Neutrophil (primary cell): ENCODE data around the gene FLRT2.

ENCODE experiments used
- H3K27ac ChIP-seq: fragments of 200-600 bp; sonication (generic); 2 replicates; pipeline ENCODE4 v1.5.1; 2016; ENCODE audit warnings: mild to moderate bottlenecking, moderate library complexity
- H3K27me3 ChIP-seq: fragments of 200-600 bp; sonication (generic); 2 replicates; pipeline ENCODE4 v1.6.0; 2016; ENCODE audit warnings: mild to moderate bottlenecking
- H3K36me3 ChIP-seq: fragments of 200-600 bp; sonication (generic); 2 replicates; pipeline ENCODE4 v1.5.1; 2017
- H3K4me1 ChIP-seq, 2 experiments: fragments of 200-600 bp in 1 of 2; sonication (generic) in 1 of 2; 1 replicate in 1 of 2; 2 replicates in 1 of 2; pipeline versions ENCODE4 v1.5.1 to v1.6.1; 2013 to 2016; ENCODE audit warnings: low read depth in 1 of 2, low read length in 1 of 2, mild to moderate bottlenecking in 1 of 2, moderate library complexity in 1 of 2; ENCODE audit not compliant: control insufficient read depth in 1 of 2, insufficient read depth in 1 of 2
- H3K4me3 ChIP-seq, 2 experiments: fragments of 200-600 bp in 1 of 2; sonication (generic) in 1 of 2; 1 replicate in 1 of 2; 2 replicates in 1 of 2; pipeline ENCODE4 v1.5.1; 2013 to 2016; ENCODE audit warnings: low read depth in 1 of 2, low read length in 1 of 2, mild to moderate bottlenecking in 1 of 2, moderate library complexity in 1 of 2
- H3K9me3 ChIP-seq: fragments of 200-600 bp; sonication (generic); 2 replicates; pipeline ENCODE4 v1.5.1; 2016
- TF ChIP-seq, protein P1 (sequence below): fragments of 200-600 bp; sonication (generic); IDR thresholded peaks from 2 replicates; pipeline ENCODE4 v1.5.1; 2016; ENCODE audit warnings: antibody characterized with exemption

The FLRT2 gene

DNA sequence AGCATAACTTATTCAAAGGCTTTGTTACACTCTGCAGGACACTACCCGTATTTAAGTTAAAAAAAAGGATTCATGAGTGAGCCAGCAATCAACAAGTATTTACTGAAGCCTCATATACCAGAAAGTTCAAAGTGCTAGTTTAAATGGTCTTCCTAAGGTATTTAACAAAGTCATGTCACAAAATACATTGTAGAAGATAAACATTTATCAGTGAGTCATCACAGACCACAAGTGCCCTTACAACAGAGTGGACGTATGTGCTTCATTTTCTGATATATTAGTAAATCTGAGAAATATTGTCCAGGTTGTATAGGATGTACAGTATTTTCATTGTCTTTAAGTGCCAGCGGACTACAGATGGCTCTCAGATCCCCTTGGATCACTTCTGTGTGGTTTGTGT is 24.2 kb downstream of the FLRT2 start:
- H3K36me3 ChIP-seq: no peaks in the 10 kb centered on the region
- H3K4me1 ChIP-seq: no peaks in the 10 kb centered on the region
- H3K4me3 ChIP-seq: no peak overlapping the region
- H3K9me3 ChIP-seq: no peaks in the 10 kb centered on the region
- no peaks in the 10 kb centered on the region for H3K27me3 ChIP-seq
- no peak overlapping the region for H3K27ac ChIP-seq
- TF ChIP-seq, protein P1, sequence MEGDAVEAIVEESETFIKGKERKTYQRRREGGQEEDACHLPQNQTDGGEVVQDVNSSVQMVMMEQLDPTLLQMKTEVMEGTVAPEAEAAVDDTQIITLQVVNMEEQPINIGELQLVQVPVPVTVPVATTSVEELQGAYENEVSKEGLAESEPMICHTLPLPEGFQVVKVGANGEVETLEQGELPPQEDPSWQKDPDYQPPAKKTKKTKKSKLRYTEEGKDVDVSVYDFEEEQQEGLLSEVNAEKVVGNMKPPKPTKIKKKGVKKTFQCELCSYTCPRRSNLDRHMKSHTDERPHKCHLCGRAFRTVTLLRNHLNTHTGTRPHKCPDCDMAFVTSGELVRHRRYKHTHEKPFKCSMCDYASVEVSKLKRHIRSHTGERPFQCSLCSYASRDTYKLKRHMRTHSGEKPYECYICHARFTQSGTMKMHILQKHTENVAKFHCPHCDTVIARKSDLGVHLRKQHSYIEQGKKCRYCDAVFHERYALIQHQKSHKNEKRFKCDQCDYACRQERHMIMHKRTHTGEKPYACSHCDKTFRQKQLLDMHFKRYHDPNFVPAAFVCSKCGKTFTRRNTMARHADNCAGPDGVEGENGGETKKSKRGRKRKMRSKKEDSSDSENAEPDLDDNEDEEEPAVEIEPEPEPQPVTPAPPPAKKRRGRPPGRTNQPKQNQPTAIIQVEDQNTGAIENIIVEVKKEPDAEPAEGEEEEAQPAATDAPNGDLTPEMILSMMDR: no peak

DNA sequence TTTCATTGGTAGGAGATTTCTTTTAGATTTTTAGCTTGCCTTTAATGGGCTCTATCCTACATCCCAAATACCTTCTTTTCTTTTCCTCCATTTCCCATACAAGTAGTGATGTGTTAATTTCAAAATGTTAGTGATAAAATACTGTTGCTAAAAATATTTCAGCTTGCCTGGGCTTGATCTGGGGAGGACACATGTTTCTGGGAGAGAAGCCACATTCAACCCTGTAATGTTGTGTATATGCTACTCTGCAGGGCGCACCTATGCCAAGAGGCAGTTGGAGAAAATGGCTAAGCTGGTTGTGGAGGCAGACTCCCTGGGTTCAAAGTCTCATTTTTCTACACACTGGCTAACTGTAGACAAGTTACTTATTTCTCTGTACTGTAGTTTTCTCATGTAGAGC is 26.3 kb downstream of the FLRT2 start:
- H3K27ac ChIP-seq: no peak overlapping the region
- H3K4me3 ChIP-seq: no peak overlapping the region
- H3K27me3 ChIP-seq: no peaks in the 10 kb centered on the region
- H3K9me3 ChIP-seq: no peaks in the 10 kb centered on the region
- TF ChIP-seq, protein P1: no peak
- no peaks in the 10 kb centered on the region for H3K4me1 ChIP-seq
- no peaks in the 10 kb centered on the region for H3K36me3 ChIP-seq

DNA sequence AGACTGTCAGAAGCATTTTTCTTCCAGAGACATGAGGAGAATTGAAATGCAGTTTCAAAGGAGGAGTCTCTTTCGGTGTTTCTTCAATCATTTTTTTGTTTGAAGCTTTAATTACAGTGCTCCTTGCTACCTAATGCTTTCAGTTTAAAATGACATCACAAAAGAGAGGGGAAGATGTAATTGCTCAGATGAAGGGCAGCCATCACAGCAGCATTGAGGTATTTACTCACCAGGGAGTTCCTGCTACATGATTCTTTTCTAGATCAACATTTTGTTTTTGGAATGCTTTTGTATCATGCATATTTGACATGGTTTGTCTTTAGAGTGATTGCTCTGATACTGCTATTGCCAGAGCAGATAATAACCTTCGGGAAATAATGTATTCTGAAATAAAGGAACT is 28.6 kb downstream of the FLRT2 start:
- Histone ChIP-seq H3K27ac (no peak overlapping the region), H3K4me3 (no peak overlapping the region), H3K36me3 (no peaks in the 10 kb centered on the region), H3K9me3 (no peaks in the 10 kb centered on the region), H3K27me3 (no peaks in the 10 kb centered on the region), H3K4me1 (no peaks in the 10 kb centered on the region)
- TF ChIP-seq, protein P1: no peak

DNA sequence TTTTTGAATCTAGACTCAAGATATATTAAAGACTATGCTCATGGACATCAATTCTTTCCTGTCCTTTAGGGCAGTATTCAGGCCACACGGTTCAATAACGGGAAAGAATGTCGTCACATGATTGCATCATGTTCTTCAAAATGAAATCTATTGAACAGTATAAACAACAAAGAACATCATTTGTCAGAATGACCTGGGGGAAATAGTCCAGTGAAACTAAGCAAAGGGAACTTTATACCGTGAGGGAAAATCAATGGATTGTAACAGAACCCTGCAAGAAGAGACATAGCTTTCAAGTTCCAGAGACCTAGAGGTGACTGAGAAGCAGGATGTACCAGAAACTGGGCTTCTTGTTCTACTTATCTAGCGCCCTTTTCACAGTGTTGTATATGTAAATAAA is 32.7 kb downstream of the FLRT2 start:
- H3K27me3 ChIP-seq: no peaks in the 10 kb centered on the region
- H3K4me3 ChIP-seq: no peak overlapping the region
- no peak overlapping the region for H3K27ac ChIP-seq
- no peaks in the 10 kb centered on the region for H3K4me1 ChIP-seq
- no peaks in the 10 kb centered on the region for H3K36me3 ChIP-seq
- no peaks in the 10 kb centered on the region for H3K9me3 ChIP-seq
- TF ChIP-seq, protein P1: no peak

DNA sequence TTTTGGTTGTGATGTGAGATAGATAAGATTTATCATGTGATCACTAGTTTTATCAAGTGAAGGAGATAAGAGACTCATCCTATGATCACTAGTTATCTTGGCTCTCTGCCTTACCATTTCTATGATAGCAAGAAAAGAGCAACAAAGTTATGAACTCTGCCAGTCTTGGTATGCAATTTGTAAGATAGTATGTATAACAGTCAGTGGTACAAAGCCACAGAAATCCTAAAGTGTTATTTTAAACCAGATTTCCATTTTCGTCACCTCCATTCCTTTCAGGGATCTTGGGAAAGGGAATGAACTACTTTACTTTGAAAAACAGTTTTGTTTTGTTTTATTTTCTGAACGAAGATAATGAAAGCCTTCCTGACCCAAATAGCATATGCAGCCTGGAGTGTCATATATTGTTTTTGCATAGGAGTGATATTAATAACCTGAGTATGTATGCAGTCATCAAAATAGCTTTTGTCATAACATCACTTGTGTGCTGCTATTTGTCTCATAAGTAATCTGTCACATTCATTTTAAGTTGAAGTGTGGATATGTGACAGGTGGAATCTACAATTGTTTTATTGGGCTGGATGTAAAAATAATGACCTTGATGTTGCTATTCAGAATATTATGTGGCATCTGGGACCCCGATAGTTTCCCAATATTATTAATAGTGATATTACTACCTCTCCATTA is 35.0 kb downstream of the FLRT2 start:
- H3K36me3 ChIP-seq: no peaks in the 10 kb centered on the region
- no peak overlapping the region for H3K27ac ChIP-seq

More for the DNA sequence above, 35.0 kb downstream of the FLRT2 start:
- Histone ChIP-seq H3K4me3 (no peak overlapping the region), H3K27me3 (no peaks in the 10 kb centered on the region), H3K9me3 (no peaks in the 10 kb centered on the region), H3K4me1 (no peaks in the 10 kb centered on the region)
- TF ChIP-seq, protein P1: no peak
